CD4-positive, alpha-beta T cell treated with Interferon alpha-2 for 1 hour (primary cell): ENCODE data around the gene KIF3B.
"Not testable (repeated sequence)": the region's sequence is repeated elsewhere in the genome, so short reads cannot be mapped to it uniquely, and the experiment has no call there.

ENCODE experiments used
- DNase-seq, 2 donors: peaks; one replicate each; pipeline ENCODE4 v3.0.0-alpha.2; 2020 to 2022

The KIF3B gene

DNA sequence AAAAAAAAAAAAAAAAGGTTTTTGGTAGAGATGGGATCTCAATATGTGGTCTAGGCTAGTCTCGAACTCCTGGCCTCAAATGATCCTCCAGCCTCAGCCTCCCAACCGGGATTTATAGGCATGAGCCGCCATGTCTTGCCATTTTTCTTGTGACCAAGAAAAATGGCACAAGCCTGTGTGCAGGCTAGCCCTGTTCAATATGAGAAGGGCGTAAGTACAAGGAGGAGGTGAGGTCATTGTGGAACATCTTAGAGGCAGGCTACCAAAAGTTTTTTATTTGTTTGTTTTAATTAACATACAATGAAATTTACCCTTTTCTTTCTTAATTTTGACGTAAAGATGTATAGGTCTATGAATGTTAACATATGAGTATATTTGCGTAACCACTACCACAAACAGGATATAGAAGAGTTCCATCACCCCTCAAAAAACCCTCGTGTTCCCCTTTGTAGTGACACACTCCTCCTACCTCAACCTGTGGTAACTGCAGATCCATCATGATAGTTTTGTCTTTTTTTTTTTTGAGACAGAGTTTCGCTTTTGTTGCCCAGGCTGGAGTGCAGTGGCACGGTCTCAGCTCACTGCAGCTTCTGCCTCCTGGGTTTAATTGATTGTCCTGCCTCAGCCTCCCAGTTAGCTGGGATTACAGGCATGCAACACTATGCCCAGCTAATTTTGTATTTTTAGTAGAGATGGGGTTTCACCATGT lies 28.3 kb upstream of the KIF3B start:
- peak; percentile 35 to 70 for DNase-seq

DNA sequence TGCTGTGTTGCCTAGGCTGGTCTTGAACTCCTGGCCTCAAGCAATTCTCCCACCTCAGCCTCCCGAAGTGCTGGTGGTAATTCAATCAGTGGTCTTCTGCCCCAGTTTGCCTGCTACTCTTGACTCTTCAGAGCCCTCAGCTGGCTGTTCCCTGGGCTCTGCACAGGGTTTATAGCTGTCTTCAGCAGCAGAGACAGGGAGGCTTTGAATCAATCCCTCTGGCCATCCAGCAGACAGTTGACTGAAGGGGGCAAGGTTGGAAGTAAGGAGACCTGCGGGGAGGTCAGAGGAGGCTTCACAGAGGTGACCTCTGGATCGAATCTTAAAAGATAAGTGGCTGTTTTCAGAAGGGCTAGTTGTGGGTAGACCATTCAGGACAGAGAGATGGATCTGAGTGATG lies 26.0 kb upstream of the KIF3B start:
- no peak for DNase-seq

- DNase-seq = peak in 1 of 2 donors; percentile 17
Measured at GRCh38 chr20:32252189-32252588, 25.3 kb upstream of the KIF3B start.

DNA sequence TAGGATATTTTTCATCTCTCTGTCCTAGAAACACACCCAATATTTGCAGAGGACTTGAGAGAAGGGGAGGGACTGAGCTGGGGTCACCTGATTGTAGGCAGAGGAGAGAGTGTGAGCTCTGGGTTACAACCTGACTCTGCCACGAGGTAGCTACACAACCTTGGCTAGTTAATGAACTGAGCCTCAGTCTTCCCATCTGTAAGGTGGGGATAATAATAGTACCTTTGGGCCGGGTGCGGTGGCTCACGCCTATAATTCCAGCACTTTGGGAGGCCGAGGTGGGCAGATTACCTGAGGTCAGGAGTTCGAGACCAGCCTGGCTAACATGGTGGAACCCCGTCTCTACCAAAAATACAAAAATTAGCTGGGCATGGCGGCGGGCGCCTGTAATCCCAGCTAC lies 16.5 kb upstream of the KIF3B start:
- DNase-seq = not testable (repeated sequence)

GRCh38 chr20:32261644-32262043 lies 15.8 kb upstream of the KIF3B start:
- DNase-seq = no peak

- no peak for DNase-seq
Measured at GRCh38 chr20:32263398-32263954, 14.0 kb upstream of the KIF3B start.

DNA sequence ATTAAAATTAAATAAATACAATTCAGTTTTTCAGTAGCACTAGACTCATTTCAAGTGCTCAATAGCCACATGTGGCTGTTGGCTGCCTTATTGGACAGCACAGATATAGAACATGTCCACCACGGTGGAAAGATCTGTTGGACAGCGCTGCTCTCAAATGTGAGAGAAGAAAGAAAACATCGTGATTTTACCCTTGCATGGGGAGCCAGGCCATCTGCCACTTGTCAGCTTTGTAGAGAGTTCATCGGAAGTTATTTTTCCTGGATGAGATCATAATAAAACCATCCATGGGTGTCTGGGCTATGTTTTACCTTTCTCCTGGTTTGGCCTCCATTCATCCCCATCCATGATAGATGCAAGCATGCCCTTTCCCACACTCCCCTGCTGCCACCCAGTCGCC lies 5.8 kb upstream of the KIF3B start:
- DNase-seq = no peak

DNA sequence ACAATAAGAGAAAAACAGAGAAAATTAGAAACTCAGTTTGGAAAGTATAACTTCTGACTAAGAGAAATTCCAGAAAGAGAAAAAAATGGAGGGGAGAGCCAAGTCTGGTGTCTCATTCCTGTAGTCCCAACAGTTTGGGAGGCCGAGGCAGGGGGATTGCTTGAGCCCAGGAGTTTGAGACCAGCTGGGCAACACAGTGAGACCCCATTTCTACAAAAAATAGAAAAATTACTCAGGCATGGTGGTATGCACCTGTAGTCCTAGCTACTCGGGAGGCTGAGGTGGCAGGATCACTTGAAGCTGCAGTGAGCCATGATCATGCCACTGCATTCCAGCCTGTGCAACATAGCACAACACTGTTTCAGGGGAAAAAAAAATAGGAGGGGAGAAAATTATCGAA lies 3.1 kb upstream of the KIF3B start:
- no peak for DNase-seq

- DNase-seq = not testable (repeated sequence)
Measured at GRCh38 chr20:32275163-32275562, 2.3 kb upstream of the KIF3B start.

- peak; percentile 19 to 27 for DNase-seq
Measured at GRCh38 chr20:32278199-32278643, 770 bp downstream of the KIF3B start.

DNA sequence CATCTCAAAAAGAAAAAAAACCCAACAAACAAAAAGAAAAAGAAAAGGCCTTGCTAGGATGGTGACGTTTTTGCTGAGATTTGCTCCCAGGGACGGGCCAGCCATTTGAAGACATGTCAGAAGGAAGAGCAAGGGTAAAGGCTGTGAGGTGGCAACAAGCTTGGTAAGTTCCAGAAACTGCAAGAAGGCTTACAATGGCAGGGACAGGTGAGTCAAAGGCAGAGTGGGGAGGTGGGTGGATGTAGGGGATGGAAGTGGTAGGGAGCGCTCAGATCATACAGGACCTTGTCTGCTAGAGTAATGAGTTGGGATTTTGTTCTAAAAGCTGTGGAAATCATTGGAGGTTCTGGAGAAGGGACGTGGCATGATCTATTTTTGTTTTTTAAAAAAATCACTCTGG lies 4.3 kb downstream of the KIF3B start:
- DNase-seq = no peak

DNA sequence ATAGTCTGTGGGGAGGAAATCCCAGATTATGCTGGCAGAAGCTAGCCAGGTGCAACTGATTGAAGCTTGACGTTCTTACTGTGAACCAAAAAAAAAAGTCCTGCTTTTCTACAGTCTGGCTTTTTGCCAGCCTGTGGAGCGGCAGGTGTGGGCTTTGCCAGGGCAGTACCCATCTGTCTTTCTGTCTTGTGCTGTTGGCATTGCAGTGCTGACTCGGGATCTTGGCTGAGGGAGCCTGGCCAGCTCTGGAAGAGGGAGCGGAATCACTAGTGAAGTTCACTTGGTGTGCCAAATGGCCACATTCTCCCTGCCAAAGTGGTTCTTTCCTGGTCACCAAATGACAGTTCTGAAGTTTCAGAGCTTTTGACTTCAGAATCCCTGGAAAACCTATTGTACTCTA lies 5.0 kb downstream of the KIF3B start:
- DNase-seq = no peak

DNA sequence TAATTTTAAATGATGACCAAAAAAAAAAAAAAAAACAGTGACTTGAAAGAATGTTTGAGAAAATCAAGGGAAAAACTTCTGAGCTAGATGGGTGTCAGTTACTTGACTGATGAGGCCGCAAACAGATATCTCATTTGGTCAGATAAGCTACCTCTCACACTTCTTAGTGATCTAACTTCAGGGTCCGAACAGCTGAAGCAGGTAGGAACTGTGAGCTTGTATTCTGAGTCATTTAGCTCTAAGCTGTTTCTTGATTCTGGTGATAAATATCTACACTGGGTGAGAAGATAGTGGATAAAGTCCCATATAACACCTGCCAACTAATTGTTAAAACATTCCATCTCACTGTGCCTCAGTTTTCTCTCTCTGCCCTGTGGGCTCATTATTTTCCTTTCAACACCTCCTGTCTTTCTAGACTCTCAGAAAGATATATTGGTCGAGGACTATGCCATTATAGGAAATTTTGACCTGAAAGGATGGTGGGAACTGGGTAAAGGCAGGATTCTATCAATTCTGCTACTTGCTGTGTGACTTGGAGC lies 7.7 kb downstream of the KIF3B start:
- DNase-seq = peak in 1 of 2 donors; percentile 23

- DNase-seq = peak; percentile 36 to 75
Measured at GRCh38 chr20:32285621-32286371, 8.3 kb downstream of the KIF3B start.

DNA sequence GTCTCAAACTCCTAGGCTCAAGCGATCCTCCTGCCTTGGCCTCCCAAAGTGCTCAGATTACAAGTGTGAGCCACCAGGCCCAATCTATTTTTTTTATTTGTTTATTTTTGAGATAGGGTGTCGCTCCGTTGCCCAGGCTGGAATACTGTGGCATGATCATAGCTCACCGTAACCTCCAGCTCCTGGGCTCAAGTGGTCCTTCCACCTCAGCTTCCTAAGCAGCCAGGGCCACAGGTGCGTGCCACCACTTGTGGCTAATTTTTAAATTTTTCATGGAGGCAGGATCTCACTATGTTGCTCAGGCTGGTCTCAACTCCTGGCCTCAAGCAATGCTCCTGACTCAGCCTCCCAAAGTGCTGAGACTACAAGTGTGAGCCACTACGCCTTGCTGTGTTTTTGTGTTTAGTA lies 9.8 kb downstream of the KIF3B start:
- DNase-seq = no peak

DNA sequence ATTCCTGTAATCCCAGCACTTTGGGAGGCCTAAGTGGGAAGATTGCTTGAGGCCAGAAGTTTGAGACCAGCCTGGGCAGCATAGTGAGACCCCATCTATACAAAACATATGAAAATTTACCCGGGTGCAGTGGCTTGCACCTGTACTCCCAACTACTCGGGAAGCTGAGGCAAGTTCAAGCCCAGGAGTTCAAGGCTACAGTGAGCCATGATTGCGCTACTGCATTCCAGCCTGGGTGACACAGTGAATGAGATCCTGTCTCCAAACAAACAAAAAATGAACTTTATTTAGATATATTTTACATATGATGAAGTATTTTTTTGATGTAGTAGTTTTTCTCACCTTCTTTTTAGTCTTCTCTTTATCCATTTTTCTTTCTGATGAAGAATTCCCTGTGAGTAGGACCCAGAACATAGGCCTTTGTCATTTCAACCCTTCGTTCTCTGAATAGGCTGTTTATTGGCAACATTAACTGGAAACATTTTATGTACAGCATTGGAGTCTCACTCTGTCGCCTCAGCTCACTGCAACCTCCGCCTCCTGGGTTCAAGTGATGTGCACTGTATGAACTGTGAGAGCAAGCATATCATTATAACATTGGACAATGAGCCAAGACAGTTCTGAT lies 10.9 kb downstream of the KIF3B start:
- no peak for DNase-seq

DNA sequence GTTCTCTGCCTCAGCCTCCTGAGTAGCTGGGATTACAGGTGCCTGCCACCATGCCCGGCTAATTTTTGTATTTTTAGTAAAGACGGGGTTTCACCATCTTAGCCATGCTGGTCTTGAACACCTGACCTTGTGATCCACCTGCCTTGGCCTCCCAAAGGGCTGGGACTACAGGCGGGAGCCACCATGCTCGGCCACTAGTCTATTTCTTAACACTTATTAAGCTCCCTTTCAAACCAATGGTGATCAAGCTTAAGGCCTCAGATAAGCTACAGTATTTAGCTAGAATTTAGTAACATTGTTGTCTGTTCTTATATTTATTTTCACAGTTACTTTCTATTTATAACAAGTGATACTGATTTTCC lies 11.8 kb downstream of the KIF3B start:
- not testable (repeated sequence) for DNase-seq

- no peak for DNase-seq
Measured at GRCh38 chr20:32289661-32290431, 12.4 kb downstream of the KIF3B start.

DNA sequence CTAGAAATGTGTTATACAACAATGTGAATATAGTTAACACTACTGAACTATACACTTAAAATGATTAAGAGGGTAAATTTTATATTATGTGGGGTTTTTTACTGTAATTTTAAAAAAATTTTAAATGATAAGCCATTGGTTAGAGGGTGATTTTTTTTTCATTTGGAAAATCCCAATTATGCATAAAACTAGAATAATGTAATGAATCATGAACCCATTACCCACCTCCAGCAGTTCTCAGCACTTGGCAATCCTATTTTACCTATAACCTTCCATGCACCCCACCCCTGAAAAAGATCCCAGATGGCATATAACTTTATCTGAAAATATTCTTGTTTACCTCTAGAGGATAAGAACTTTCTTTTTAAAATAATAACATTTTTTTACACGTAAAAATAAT lies 13.7 kb downstream of the KIF3B start:
- DNase-seq = no peak

GRCh38 chr20:32292548-32292947 lies 15.1 kb downstream of the KIF3B start:
- DNase-seq = no peak

- DNase-seq = no peak
Measured at GRCh38 chr20:32294071-32294470, 16.6 kb downstream of the KIF3B start.

DNA sequence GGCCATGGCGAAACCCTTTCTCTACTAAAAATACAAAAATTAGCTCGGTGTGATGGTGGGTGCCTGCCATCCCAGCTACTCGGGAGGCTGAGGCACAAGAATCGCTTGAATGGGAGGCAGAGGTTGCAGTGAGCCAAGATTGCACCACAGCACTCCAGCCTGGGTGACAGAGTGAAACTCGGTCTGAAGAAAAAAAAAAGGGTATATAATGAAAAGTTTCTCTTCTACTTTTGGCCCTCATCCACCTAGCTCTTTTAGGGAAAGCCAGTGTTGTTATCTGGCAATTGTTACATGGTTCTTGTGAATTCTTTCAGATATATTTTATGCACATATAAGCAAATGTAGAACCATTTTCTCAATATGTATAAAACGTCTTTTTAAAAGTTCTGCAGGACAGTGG lies 19.0 kb downstream of the KIF3B start:
- no peak for DNase-seq
